Measurements from ENCODE around the gene CLPTM1. TPM values are rescaled to one million over a fixed set of nuclear protein-coding genes. Genes with fewer than 3 reads are reported as not detected.
A peak's percentile ranks its signal among the peaks of the same experiment; 100 is the strongest.

CLPTM1 gene
- total RNA-seq, 8 experiments from 2014 or later: 37.2 to 81.3 (median 59.5) TPM

DNA sequence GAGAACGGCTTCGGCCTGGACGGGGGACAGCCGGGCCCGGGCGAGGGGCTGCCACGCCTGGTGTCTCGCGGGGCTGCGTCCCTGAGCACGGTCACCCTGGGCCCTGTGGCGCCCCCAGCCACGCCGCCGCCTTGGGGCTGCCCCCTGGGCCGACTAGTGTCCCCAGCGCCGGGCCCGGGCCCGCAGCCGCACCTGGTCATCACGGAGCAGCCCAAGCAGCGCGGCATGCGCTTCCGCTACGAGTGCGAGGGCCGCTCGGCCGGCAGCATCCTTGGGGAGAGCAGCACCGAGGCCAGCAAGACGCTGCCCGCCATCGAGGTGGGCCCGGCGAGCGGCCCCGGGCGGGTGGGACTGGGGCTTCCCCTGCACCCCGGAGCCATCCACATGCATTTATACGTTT is 56.8 kb downstream of the CLPTM1 start:
- in situ Hi-C loops (cut with MboI; ENCODE audit: low pct_unique_long_range_greater_than_20kb in 2 of 9, low sequenced_read_pairs in 9 of 9, unreplicated experiment in 9 of 9): no loop called here
- no peak for ATAC-seq (replicated peaks in 6 of 8)
- Histone ChIP-seq H3K4me3 (no peak overlapping the region), H3K4me1 (replicated peaks in 1 of 2) (no peaks in the 10 kb centered on the region), H3K27ac (no peak overlapping the region)
- WGBS, 10 experiments: 91 to 100% methylated on average over 6 to 10 of the region's 42 CpGs; no CpG with 5 or more reads in 8 of the 10 experiments

DNA sequence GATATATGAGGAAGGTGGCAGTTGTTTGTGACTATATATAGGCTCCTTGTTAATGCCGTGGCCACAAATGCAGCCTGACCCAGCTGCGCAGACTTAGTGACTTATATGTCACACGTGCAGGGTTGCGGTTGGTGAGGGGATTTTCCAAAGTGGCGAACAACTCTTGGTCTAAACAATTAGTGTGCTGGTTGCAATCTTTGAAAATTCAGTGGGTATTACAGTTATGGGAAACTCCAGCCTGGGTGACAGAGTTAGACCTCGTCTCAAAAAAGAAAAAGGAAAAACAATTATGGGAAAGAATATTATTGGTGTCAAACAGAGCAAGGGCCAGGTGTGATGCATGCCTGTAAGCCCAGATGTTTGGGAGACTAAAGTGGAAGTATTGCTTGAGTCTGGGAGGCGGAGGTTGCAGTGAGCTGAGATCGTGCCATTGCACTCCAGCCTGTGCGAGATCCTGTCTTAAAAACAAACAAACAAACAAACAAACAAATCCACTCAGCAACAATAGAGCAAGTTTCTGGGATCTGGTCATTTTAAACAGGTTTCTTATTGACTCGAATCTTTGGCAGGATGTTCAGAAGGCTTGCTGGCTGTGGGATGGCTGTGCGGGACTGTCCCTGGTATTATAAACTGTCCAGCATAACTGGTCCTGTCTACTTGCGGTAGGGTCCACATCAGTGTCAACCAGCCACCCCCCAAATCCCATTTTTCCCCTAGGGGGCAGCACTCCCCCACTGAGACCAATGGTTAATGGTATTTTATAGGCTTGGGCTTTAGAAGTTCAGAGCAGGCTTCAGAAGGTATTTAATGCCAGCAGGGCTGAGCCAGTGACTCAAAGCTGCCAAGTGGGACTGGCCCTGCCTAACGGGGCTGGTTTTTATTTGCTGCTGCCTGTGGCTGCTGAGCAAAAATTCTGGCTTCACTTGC is 61.5 kb downstream of the CLPTM1 start:
- no peaks in the 10 kb centered on the region for H3K4me1 ChIP-seq (replicated peaks in 1 of 2)
- no peak overlapping the region for H3K4me3 ChIP-seq
- WGBS, 10 experiments: 18 to 73% (median 69%) methylated on average over 3 to 11 of the region's 13 CpGs; no CpG with 5 or more reads in 2 of the 10 experiments
- ATAC-seq (replicated peaks in 6 of 8): peak; percentile 73 to 94 (median 90)
- no peak overlapping the region for H3K27ac ChIP-seq
- in situ Hi-C loops (cut with MboI; ENCODE audit: low pct_unique_long_range_greater_than_20kb in 2 of 9, low sequenced_read_pairs in 9 of 9, unreplicated experiment in 9 of 9): no loop called here

DNA sequence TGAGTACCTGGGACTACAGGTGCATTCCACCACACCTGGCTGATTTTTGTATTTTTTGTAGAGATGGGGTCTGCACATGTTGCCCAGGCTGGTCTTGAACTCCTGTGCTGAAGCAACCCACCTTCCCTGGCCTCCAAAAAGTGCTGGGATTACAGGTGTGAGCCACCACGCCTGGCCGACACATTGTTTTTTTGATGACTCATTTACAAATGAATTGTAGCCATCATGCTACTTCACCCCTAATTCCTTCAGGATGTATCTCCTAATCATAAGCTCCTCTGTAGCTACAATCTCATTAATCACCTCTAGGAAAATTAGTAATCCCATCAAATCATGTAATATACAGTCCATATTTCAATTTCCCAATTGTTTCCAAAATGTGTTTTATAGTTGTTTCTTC is 64.0 kb downstream of the CLPTM1 start:
- no peak for ATAC-seq (replicated peaks in 6 of 8)
- Histone ChIP-seq H3K27ac (no peak overlapping the region), H3K4me3 (no peak overlapping the region), H3K4me1 (replicated peaks in 1 of 2) (no peaks in the 10 kb centered on the region)
- in situ Hi-C loops (cut with MboI; ENCODE audit: low pct_unique_long_range_greater_than_20kb in 2 of 9, low sequenced_read_pairs in 9 of 9, unreplicated experiment in 9 of 9): no loop called here
- WGBS, 10 experiments: 60 to 84% (median 80%) methylated on average over 1 to 2 of the region's 2 CpGs; no CpG with 5 or more reads in 5 of the 10 experiments

DNA sequence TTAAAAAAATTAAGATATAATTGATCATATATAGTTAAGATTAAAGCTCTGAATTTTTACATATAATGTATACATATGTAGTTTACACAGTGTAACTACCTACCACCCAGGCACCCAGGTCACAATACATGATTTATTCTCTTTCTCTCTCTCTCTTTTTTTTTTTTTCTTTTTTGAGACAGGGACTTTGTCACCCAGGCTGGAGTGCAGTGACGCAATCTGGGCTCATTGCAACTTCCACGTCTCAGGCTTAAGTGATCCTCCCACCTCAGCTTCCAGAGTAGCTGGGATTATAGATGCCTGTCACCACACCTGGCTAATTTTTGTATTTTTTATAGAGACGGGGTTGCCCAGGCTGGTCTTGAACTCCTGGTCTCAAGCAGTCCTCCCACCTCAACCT is 64.9 kb downstream of the CLPTM1 start:
- no peak for ATAC-seq (replicated peaks in 6 of 8)
- H3K4me3 ChIP-seq: no peak overlapping the region
- 60 to 100% (median 100%) methylated on average over 1 to 3 of the region's 3 CpGs; no CpG with 5 or more reads in 5 of the 10 experiments for WGBS, 10 experiments
- in situ Hi-C loops (cut with MboI; ENCODE audit: low pct_unique_long_range_greater_than_20kb in 2 of 9, low sequenced_read_pairs in 9 of 9, unreplicated experiment in 9 of 9): no loop called here
- H3K4me1 ChIP-seq (replicated peaks in 1 of 2): no peaks in the 10 kb centered on the region
- no peak overlapping the region for H3K27ac ChIP-seq

DNA sequence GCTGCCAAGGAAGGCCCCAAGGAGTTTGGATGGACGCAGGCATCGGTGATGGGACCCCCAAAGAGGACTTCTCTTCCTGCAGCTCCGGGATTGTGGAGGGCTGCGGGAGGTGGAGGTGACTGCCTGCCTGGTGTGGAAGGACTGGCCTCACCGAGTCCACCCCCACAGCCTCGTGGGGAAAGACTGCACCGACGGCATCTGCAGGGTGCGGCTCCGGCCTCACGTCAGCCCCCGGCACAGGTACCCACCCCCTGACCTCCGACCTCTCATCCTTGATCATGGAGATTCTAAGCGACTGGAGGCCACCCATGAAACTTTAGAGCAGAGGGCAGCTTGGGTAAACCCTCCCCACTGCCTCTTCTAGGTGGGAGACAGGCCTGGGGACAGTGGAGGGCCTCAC is 66.8 kb downstream of the CLPTM1 start:
- H3K4me1 ChIP-seq (replicated peaks in 1 of 2): no peaks in the 10 kb centered on the region
- in situ Hi-C loops (cut with MboI; ENCODE audit: low pct_unique_long_range_greater_than_20kb in 2 of 9, low sequenced_read_pairs in 9 of 9, unreplicated experiment in 9 of 9): no loop called here
- no peak for ATAC-seq (replicated peaks in 6 of 8)
- WGBS, 10 experiments: 53 to 90% (median 79%) methylated on average over 1 to 13 of the region's 14 CpGs; no CpG with 5 or more reads in 4 of the 10 experiments
- H3K27ac ChIP-seq: no peak overlapping the region
- H3K4me3 ChIP-seq: no peak overlapping the region

DNA sequence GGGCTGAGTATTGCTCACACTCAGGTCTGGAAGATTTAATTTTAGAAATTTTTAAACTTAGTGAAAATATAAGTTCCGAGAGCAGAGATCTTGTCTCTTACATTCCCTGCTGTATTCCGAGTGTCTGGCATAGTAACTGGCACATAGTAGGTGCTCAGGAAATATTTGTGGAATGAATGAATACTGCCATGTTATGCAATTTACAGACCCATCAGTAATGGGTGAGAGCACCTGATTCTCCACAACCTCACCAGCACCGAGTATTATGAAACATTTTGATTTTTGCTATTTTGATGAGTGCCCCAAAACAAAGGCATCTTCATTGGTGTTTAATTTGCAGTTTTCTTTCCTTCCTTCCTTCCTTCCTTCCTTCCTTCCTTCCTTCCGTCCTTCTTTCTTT is 67.9 kb downstream of the CLPTM1 start:
- H3K27ac ChIP-seq: no peak overlapping the region
- H3K4me3 ChIP-seq: no peak overlapping the region
- no peak for ATAC-seq (replicated peaks in 6 of 8)
- in situ Hi-C loops (cut with MboI; ENCODE audit: low pct_unique_long_range_greater_than_20kb in 2 of 9, low sequenced_read_pairs in 9 of 9, unreplicated experiment in 9 of 9): no loop called here
- 79 to 100% (median 95%) methylated on average over 1 to 3 of the region's 4 CpGs; no CpG with 5 or more reads in 2 of the 10 experiments for WGBS, 10 experiments
- H3K4me1 ChIP-seq (replicated peaks in 1 of 2): no peaks in the 10 kb centered on the region

DNA sequence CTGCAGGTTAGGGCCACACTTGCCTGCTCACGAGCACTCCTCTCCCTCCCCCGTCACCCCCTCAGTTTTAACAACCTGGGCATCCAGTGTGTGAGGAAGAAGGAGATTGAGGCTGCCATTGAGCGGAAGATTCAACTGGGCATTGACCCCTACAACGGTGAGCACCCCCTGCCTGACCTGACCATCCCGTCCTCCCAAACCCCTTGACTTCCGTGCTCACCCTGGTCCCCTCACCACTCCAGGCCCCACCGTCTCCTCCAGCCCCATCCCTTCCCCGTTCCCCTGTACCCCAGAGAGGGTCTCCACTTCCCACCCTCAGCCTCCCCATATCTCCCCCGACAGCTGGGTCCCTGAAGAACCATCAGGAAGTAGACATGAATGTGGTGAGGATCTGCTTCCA is 70.1 kb downstream of the CLPTM1 start:
- in situ Hi-C loops (cut with MboI; ENCODE audit: low pct_unique_long_range_greater_than_20kb in 2 of 9, low sequenced_read_pairs in 9 of 9, unreplicated experiment in 9 of 9): no loop called here
- Histone ChIP-seq H3K4me1 (replicated peaks in 1 of 2) (no peaks in the 10 kb centered on the region), H3K4me3 (no peak overlapping the region), H3K27ac (no peak overlapping the region)
- no CpG with 5 or more reads among the region's 9 CpGs for WGBS, 10 experiments
- ATAC-seq (replicated peaks in 6 of 8): no peak

DNA sequence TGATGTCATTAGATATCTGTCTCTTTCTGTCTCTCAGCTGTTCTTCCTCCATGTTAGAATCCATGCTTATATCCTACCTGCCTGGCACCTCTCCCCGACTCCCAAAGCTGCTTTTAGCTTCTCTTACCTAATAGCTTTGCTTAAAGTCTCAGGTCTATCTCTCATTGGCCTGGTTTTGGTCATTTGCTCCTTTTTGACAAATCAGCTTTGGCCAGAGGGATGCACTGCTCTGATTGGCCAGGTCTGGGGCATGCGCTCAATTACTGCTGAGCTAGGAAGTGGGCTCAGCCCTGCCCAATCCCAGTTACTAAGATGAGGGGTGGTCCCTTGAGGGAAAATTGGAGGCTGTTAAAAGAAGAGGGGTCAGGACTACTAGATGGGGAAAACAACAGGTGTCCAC is 72.2 kb downstream of the CLPTM1 start:
- Histone ChIP-seq H3K4me1 (replicated peaks in 1 of 2) (no peaks in the 10 kb centered on the region), H3K4me3 (no peak overlapping the region), H3K27ac (no peak overlapping the region)
- 50 to 100% (median 90%) methylated on average over 1 to 2 of the region's 2 CpGs; no CpG with 5 or more reads in 3 of the 10 experiments for WGBS, 10 experiments
- in situ Hi-C loops (cut with MboI; ENCODE audit: low pct_unique_long_range_greater_than_20kb in 2 of 9, low sequenced_read_pairs in 9 of 9, unreplicated experiment in 9 of 9): no loop called here
- ATAC-seq (replicated peaks in 6 of 8): peak in 1 of 8 experiments; percentile 26

DNA sequence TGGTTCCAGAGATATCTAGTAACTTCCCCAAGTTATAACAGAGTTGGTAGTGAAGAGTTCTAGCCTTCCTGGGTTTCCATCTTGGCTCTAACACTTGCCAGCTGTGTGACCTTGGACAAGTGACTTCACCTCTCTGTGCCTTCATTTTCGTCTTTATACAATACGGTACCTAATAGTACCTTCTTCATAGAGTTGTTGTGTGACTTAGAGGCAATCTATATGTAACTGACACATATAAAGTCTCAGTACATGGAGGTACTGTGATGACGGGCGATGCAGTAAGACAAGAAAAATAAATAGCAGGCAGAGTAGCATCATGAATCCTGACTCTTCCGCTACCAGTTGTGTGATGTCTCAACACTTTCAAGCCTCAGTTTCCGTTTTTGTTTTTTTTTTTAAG is 75.6 kb downstream of the CLPTM1 start:
- Histone ChIP-seq H3K4me3 (no peak overlapping the region), H3K27ac (no peak overlapping the region), H3K4me1 (replicated peaks in 1 of 2) (no peaks in the 10 kb centered on the region)
- in situ Hi-C loops (cut with MboI; ENCODE audit: low pct_unique_long_range_greater_than_20kb in 2 of 9, low sequenced_read_pairs in 9 of 9, unreplicated experiment in 9 of 9): no loop called here
- WGBS, 10 experiments: 74 to 100% (median 87%) methylated on average over 1 to 6 of the region's 6 CpGs
- no peak for ATAC-seq (replicated peaks in 6 of 8)

DNA sequence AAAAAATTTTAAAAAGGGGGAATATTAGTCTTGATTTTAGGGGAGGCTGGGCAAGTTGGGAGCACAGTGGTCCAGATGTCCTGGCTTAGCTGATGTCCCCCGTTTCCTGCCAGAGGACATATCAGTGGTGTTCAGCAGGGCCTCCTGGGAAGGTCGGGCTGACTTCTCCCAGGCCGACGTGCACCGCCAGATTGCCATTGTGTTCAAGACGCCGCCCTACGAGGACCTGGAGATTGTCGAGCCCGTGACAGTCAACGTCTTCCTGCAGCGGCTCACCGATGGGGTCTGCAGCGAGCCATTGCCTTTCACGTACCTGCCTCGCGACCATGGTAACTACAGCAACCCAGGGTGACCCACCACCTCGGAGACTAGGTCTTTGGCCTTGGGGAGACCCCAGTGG is 77.2 kb downstream of the CLPTM1 start:
- no peaks in the 10 kb centered on the region for H3K4me1 ChIP-seq (replicated peaks in 1 of 2)
- no peak for ATAC-seq (replicated peaks in 6 of 8)
- 40 to 100% (median 93%) methylated on average over 1 to 3 of the region's 18 CpGs; no CpG with 5 or more reads in 4 of the 10 experiments for WGBS, 10 experiments
- no peak overlapping the region for H3K27ac ChIP-seq
- no peak overlapping the region for H3K4me3 ChIP-seq
- in situ Hi-C loops (cut with MboI; ENCODE audit: low pct_unique_long_range_greater_than_20kb in 2 of 9, low sequenced_read_pairs in 9 of 9, unreplicated experiment in 9 of 9): no loop called here

DNA sequence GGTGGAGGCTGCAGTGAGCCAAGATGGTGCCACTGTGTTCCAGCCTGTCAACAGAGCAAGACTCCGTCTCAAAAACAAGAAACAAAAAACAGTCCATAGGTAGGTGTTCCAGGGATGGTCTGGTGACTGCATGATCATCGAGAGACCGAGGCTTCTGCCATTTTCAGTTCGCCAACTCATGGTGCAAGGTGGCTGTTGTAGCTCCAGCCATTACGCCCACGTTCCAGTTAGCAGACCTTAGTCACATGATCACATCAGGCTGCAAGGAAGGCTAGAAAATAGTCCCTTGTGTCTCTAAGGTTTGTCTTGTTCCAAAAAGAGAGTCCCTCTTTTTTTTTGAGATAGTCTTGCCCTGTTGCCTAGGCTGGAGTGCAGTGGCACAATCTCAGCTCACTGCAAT is 80.6 kb downstream of the CLPTM1 start:
- 80 to 100% (median 90%) methylated on average over 1 to 6 of the region's 6 CpGs; no CpG with 5 or more reads in 5 of the 10 experiments for WGBS, 10 experiments
- no peak for ATAC-seq (replicated peaks in 6 of 8)
- Histone ChIP-seq H3K4me3 (no peak overlapping the region), H3K27ac (no peak overlapping the region), H3K4me1 (replicated peaks in 1 of 2) (peaks cover 7 to 11% of the 10 kb centered on the region in 2 donors)
- in situ Hi-C loops (cut with MboI; ENCODE audit: low pct_unique_long_range_greater_than_20kb in 2 of 9, low sequenced_read_pairs in 9 of 9, unreplicated experiment in 9 of 9): no loop called here

DNA sequence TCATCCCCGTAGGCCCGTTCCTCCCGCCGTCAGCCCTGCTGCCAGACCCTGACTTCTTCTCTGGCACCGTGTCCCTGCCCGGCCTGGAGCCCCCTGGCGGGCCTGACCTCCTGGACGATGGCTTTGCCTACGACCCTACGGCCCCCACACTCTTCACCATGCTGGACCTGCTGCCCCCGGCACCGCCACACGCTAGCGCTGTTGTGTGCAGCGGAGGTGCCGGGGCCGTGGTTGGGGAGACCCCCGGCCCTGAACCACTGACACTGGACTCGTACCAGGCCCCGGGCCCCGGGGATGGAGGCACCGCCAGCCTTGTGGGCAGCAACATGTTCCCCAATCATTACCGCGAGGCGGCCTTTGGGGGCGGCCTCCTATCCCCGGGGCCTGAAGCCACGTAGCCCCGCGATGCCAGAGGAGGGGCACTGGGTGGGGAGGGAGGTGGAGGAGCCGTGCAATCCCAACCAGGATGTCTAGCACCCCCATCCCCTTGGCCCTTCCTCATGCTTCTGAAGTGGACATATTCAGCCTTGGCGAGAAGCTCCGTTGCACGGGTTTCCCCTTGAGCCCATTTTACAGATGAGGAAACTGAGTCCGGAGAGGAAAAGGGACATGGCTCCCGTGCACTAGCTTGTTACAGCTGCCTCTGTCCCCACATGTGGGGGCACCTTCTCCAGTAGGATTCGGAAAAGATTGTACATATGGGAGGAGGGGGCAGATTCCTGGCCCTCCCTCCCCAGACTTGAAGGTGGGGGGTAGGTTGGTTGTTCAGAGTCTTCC is 82.4 kb downstream of the CLPTM1 start:
- in situ Hi-C loops (cut with MboI; ENCODE audit: low pct_unique_long_range_greater_than_20kb in 2 of 9, low sequenced_read_pairs in 9 of 9, unreplicated experiment in 9 of 9): no loop called here
- H3K4me1 ChIP-seq (replicated peaks in 1 of 2): peaks cover 7 to 11% of the 10 kb centered on the region in 2 donors
- H3K4me3 ChIP-seq: no peak overlapping the region
- no peak overlapping the region for H3K27ac ChIP-seq
- WGBS, 10 experiments: 60 to 100% (median 87%) methylated on average over 2 to 8 of the region's 37 CpGs; no CpG with 5 or more reads in 3 of the 10 experiments
- no peak for ATAC-seq (replicated peaks in 6 of 8)
